GM19351 (cell line): ENCODE data around the gene PABPC1L.

Experiments
- ATAC-seq: cut with Tn5 transposase; IDR thresholded peaks from one replicate; pipeline ENCODE4 v1.9.1; 2021; ENCODE audit warnings: mild to moderate bottlenecking, moderate library complexity; ENCODE audit not compliant: unreplicated experiment

Gene PABPC1L

GRCh38 chr20:44942264-44942973, 32.6 kb downstream of the PABPC1L start:
- no peak for ATAC-seq

- ATAC-seq, result no peak
These were observed 34.0 kb downstream of the PABPC1L start for GRCh38 chr20:44943828-44944227.

- no peak for ATAC-seq
These were observed 35.4 kb downstream of the PABPC1L start for GRCh38 chr20:44945261-44945660.

- ATAC-seq, result no peak
These were observed 36.5 kb downstream of the PABPC1L start for GRCh38 chr20:44946271-44946852.

GRCh38 chr20:44948107-44948506, 38.2 kb downstream of the PABPC1L start:
- no peak for ATAC-seq

GRCh38 chr20:44948513-44948912, 38.7 kb downstream of the PABPC1L start:
- no peak for ATAC-seq

GRCh38 chr20:44950368-44950767, 40.5 kb downstream of the PABPC1L start:
- ATAC-seq, result no peak

- no peak for ATAC-seq
These were observed 42.9 kb downstream of the PABPC1L start for GRCh38 chr20:44952731-44953130.

- no peak for ATAC-seq
These were observed 44.4 kb downstream of the PABPC1L start for GRCh38 chr20:44954211-44954610.

GRCh38 chr20:44955270-44955669, 45.4 kb downstream of the PABPC1L start:
- ATAC-seq, result no peak

- ATAC-seq, result no peak
These were observed 46.5 kb downstream of the PABPC1L start for GRCh38 chr20:44956410-44956809.

- no peak for ATAC-seq
These were observed 48.4 kb downstream of the PABPC1L start for GRCh38 chr20:44958276-44958675.

- no peak for ATAC-seq
These were observed 49.3 kb downstream of the PABPC1L start for GRCh38 chr20:44959082-44959637.

- ATAC-seq, result peak; percentile 35
These were observed 49.8 kb downstream of the PABPC1L start for GRCh38 chr20:44959638-44960102.

- peak; percentile 86 for ATAC-seq
These were observed 50.4 kb downstream of the PABPC1L start, which contains the start of gene TOMM34 for GRCh38 chr20:44960103-44960852. Gene TOMM34, minus strand, starts transcription at chr20:44960397. Its CDS starts 64 bp downstream, at chr20:44960333.

- no peak for ATAC-seq
These were observed 51.4 kb downstream of the PABPC1L start for GRCh38 chr20:44961011-44961869.

GRCh38 chr20:44961870-44962267, 52.0 kb downstream of the PABPC1L start:
- ATAC-seq, result no peak

GRCh38 chr20:44962483-44962882, 52.6 kb downstream of the PABPC1L start:
- ATAC-seq, result no peak

GRCh38 chr20:44963325-44964215, 53.7 kb downstream of the PABPC1L start:
- ATAC-seq, result no peak

GRCh38 chr20:44965651-44966029, 55.8 kb downstream of the PABPC1L start:
- no peak for ATAC-seq
